Naive thymus-derived CD4-positive, alpha-beta T cell (primary cell): ENCODE data around the gene C2CD2. TPM values are rescaled to one million over a fixed set of nuclear protein-coding genes. Genes with fewer than 3 reads are reported as not detected.

Source experiments
- ATAC-seq: fragments of 150-1000 bp; cut with Tn5 transposase; 2 replicates; pipeline ENCODE4 v1.10.0; 2021; ENCODE audit warnings: mild to moderate bottlenecking, moderate library complexity
- CTCF ChIA-PET: fragments of 350-600 bp; sonication (Branson Sonifier 250); formaldehyde crosslinking; loops from one replicate; lab custom pipeline; 2021; ENCODE audit warnings: antibody characterized with exemption; lab: Charles Lee
- POLR2A ChIA-PET: fragments of 350-600 bp; sonication (Branson Sonifier 250); formaldehyde crosslinking; loops from one replicate; lab custom pipeline; 2021; ENCODE audit warnings: antibody characterized with exemption, inconsistent platforms; lab: Charles Lee
- DNase-seq, 9 donors: peaks; one replicate each; pipeline versions ENCODE4 v3.0.0 to v3.0.0-alpha.2; 2020 to 2022; ENCODE audit warnings: mixed read lengths in 1 of 9
- H3K27ac ChIP-seq: one replicate; pipeline ENCODE4 v1.7.0; 2013; ENCODE audit warnings: mild to moderate bottlenecking, low read depth, low read length, moderate library complexity
- H3K27me3 ChIP-seq, 2 donors: one replicate each; pipeline ENCODE4 v1.7.0; 2013; ENCODE audit warnings: low read length in 2 of 2, mild to moderate bottlenecking in 2 of 2, moderate library complexity in 2 of 2; ENCODE audit not compliant: control insufficient read depth in 2 of 2, insufficient read depth in 2 of 2
- H3K36me3 ChIP-seq, 3 experiments: 1 replicate in 2 of 3; 2 replicates in 1 of 3; pipeline ENCODE4 v1.7.0; 2013; ENCODE audit warnings: low read length in 3 of 3, mild to moderate bottlenecking in 3 of 3, moderate library complexity in 1 of 3; ENCODE audit not compliant: insufficient read depth in 3 of 3, control insufficient read depth in 2 of 3
- H3K4me1 ChIP-seq, 2 donors: one replicate each; pipeline ENCODE4 v1.7.0; 2013; ENCODE audit warnings: low read length in 2 of 2, mild to moderate bottlenecking in 2 of 2, moderate library complexity in 1 of 2; ENCODE audit not compliant: control insufficient read depth in 2 of 2, insufficient read depth in 2 of 2
- H3K4me3 ChIP-seq: 2 replicates; pipeline ENCODE4 v1.7.0; 2013; ENCODE audit warnings: mild to moderate bottlenecking, low read length
- H3K9me3 ChIP-seq, 3 experiments: 1 replicate in 2 of 3; 2 replicates in 1 of 3; pipeline ENCODE4 v1.7.0; 2013; ENCODE audit warnings: low read length in 3 of 3; ENCODE audit not compliant: control insufficient read depth in 2 of 3
- H3K27ac Mint-ChIP-seq, 9 donors: one replicate each; pipeline ENCODE4 v1.8.0; 2020 to 2022; ENCODE audit warnings: mixed read lengths in 9 of 9, mild to moderate bottlenecking in 8 of 9, moderate library complexity in 5 of 9, inconsistent platforms in 2 of 9
- H3K27me3 Mint-ChIP-seq, 5 donors: one replicate each; pipeline ENCODE4 v1.8.0; 2021 to 2022; ENCODE audit warnings: mixed read lengths in 5 of 5, mild to moderate bottlenecking in 1 of 5
- H3K36me3 Mint-ChIP-seq, 5 donors: one replicate each; pipeline ENCODE4 v1.8.0; 2020 to 2022; ENCODE audit warnings: mixed read lengths in 5 of 5, mild to moderate bottlenecking in 3 of 5, inconsistent platforms in 1 of 5
- H3K4me1 Mint-ChIP-seq, 7 donors: one replicate each; pipeline ENCODE4 v1.8.0; 2020 to 2022; ENCODE audit warnings: mixed read lengths in 7 of 7, mild to moderate bottlenecking in 3 of 7, inconsistent platforms in 1 of 7
- H3K4me3 Mint-ChIP-seq, 10 donors: one replicate each; pipeline ENCODE4 v1.8.0; 2020 to 2022; ENCODE audit warnings: mild to moderate bottlenecking in 10 of 10, mixed read lengths in 10 of 10, moderate library complexity in 6 of 10, inconsistent platforms in 2 of 10
- H3K9me3 Mint-ChIP-seq, 11 donors: one replicate each; pipeline ENCODE4 v1.8.0; 2020 to 2022; ENCODE audit warnings: mixed read lengths in 11 of 11, mild to moderate bottlenecking in 4 of 11, inconsistent platforms in 1 of 11, moderate library complexity in 1 of 11
- intact Hi-C, 2 donors: fragments of 100-400 bp; cut with micrococcal nuclease; formaldehyde crosslinking; loops; one replicate each; pipeline ENCODE4 v1.15.1; 2023
- polyA plus RNA-seq, 2 donors: library from polyadenylated mRNA; unstranded; fragments of 300-500 nt; fragmentation: Illumina TruSeq; gene quantifications; one replicate each; pipeline ENCODE4 v1.2.3, GENCODE V29; 2021
- total RNA-seq, 6 experiments: library from RNA in 5 of 6; stranded (reverse) in 5 of 6; gene quantifications; 1 replicate in 5 of 6; 2 replicates in 1 of 6; pipeline ENCODE4 v1.2.3 and lab custom pipeline; 2021 to 2026

The C2CD2 gene
- total and polyA plus RNA-seq, 7 experiments from 2014 or later, result 2.8 to 14.8 (median 10.0) TPM

- POLR2A ChIA-PET, result no interaction called here
- Mint-ChIP-seq H3K4me1 (peaks cover 0 to 4% (median 0%) of the 10 kb centered on the region in 7 donors), H3K27ac (no peak overlapping the region), H3K9me3 (no peaks in the 10 kb centered on the region), H3K27me3 (no peaks in the 10 kb centered on the region), H3K36me3 (peaks cover 5 to 86% (median 21%) of the 10 kb centered on the region in 5 donors), H3K4me3 (no peak overlapping the region)
- Histone ChIP-seq H3K27me3 (no peaks in the 10 kb centered on the region), H3K27ac (no peak overlapping the region), H3K4me1 (no peaks in the 10 kb centered on the region), H3K4me3 (no peak overlapping the region), H3K36me3 (peaks cover 0 to 74% (median 0%) of the 10 kb centered on the region in 3 experiments), H3K9me3 (no peaks in the 10 kb centered on the region)
- ATAC-seq (no peak), DNase-seq (no peak)
- CTCF ChIA-PET, result interaction anchor here (1.3 kb wide), 1 partner anchor 201 kb away, joined by 4 read pairs; no protein-coding TSS in a partner anchor
- intact Hi-C loops, result no loop called here
Measured at GRCh38 chr21:41906770-41907169, 47.0 kb downstream of the C2CD2 start.

- ChIA-PET CTCF (interaction anchor here (0.9 kb wide), 1 partner anchor 212 kb away, joined by 4 read pairs; no protein-coding TSS in a partner anchor), POLR2A (no interaction called here)
- peaks cover 14 to 69% (median 25%) of the 10 kb centered on the region in 5 donors for H3K36me3 Mint-ChIP-seq
- no peaks in the 10 kb centered on the region for H3K9me3 ChIP-seq
- no peak overlapping the region for H3K4me3 Mint-ChIP-seq
- H3K27me3 ChIP-seq, result no peaks in the 10 kb centered on the region
- no peaks in the 10 kb centered on the region for H3K27me3 Mint-ChIP-seq
- no peak overlapping the region for H3K27ac ChIP-seq
- H3K36me3 ChIP-seq, result peaks cover 0 to 58% (median 0%) of the 10 kb centered on the region in 3 experiments
- no peak overlapping the region for H3K4me3 ChIP-seq
- H3K4me1 Mint-ChIP-seq, result peaks cover 0 to 18% (median 16%) of the 10 kb centered on the region in 7 donors
- ATAC-seq, result no peak
- peaks cover 0 to 3% of the 10 kb centered on the region in 2 donors for H3K4me1 ChIP-seq
- no peak overlapping the region for H3K27ac Mint-ChIP-seq
- no peaks in the 10 kb centered on the region for H3K9me3 Mint-ChIP-seq
- DNase-seq, result no peak
- intact Hi-C loops, result no loop called here
Measured at GRCh38 chr21:41903559-41904351, 50.1 kb downstream of the C2CD2 start.

GRCh38 chr21:41902946-41903345, 50.9 kb downstream of the C2CD2 start:
- Histone ChIP-seq H3K4me3 (no peak overlapping the region), H3K4me1 (peaks cover 0 to 3% of the 10 kb centered on the region in 2 donors), H3K36me3 (peaks cover 0 to 54% (median 0%) of the 10 kb centered on the region in 3 experiments), H3K27me3 (no peaks in the 10 kb centered on the region), H3K9me3 (no peaks in the 10 kb centered on the region), H3K27ac (no peak overlapping the region)
- Mint-ChIP-seq H3K4me1 (peaks cover 0 to 23% (median 16%) of the 10 kb centered on the region in 7 donors), H3K4me3 (no peak overlapping the region), H3K27ac (no peak overlapping the region), H3K9me3 (no peaks in the 10 kb centered on the region), H3K36me3 (peaks cover 14 to 66% (median 19%) of the 10 kb centered on the region in 5 donors), H3K27me3 (no peaks in the 10 kb centered on the region)
- POLR2A ChIA-PET, result interaction anchor here (0.5 kb wide), 1 partner anchor 26 kb away, joined by 3 read pairs; no protein-coding TSS in a partner anchor
- DNase-seq (no peak), ATAC-seq (no peak)
- CTCF ChIA-PET, result interaction anchor here (0.9 kb wide), 1 partner anchor 213 kb away, joined by 4 read pairs; no protein-coding TSS in a partner anchor
- intact Hi-C loops, result no loop called here

GRCh38 chr21:41901782-41902181, 52.0 kb downstream of the C2CD2 start:
- POLR2A ChIA-PET, result no interaction called here
- no peak overlapping the region for H3K4me3 Mint-ChIP-seq

GRCh38 chr21:41901099-41901498, 52.7 kb downstream of the C2CD2 start:
- H3K27me3 ChIP-seq, result no peaks in the 10 kb centered on the region
- H3K27ac ChIP-seq, result no peak overlapping the region
- POLR2A ChIA-PET, result no interaction called here
- intact Hi-C loops, result no loop called here
- peaks cover 8 to 53% (median 14%) of the 10 kb centered on the region in 5 donors for H3K36me3 Mint-ChIP-seq
- no peak for DNase-seq
- peaks cover 3 to 30% (median 19%) of the 10 kb centered on the region in 7 donors for H3K4me1 Mint-ChIP-seq
- no peaks in the 10 kb centered on the region for H3K27me3 Mint-ChIP-seq
- H3K9me3 Mint-ChIP-seq, result no peaks in the 10 kb centered on the region
- H3K36me3 ChIP-seq, result peaks cover 0 to 36% (median 0%) of the 10 kb centered on the region in 3 experiments
- peak overlapping the region in 1 of 9 donors; percentile 24 for H3K27ac Mint-ChIP-seq
- H3K4me1 ChIP-seq, result peaks cover 2 to 9% of the 10 kb centered on the region in 2 donors
- ATAC-seq, result peak; percentile 48
- CTCF ChIA-PET, result no interaction called here
- peak overlapping the region in 1 of 10 donors; percentile 23 for H3K4me3 Mint-ChIP-seq
- H3K4me3 ChIP-seq, result no peak overlapping the region
- H3K9me3 ChIP-seq, result no peaks in the 10 kb centered on the region

More at GRCh38 chr21:41901782-41902181, 52.0 kb downstream of the C2CD2 start:
- H3K27me3 Mint-ChIP-seq, result no peaks in the 10 kb centered on the region
- Histone ChIP-seq H3K27me3 (no peaks in the 10 kb centered on the region), H3K36me3 (peaks cover 0 to 42% (median 0%) of the 10 kb centered on the region in 3 experiments), H3K4me1 (peaks cover 0 to 3% of the 10 kb centered on the region in 2 donors), H3K9me3 (no peaks in the 10 kb centered on the region), H3K4me3 (no peak overlapping the region), H3K27ac (no peak overlapping the region)
- intact Hi-C loops, result no loop called here
- CTCF ChIA-PET, result no interaction called here
- DNase-seq (no peak), ATAC-seq (no peak)
- H3K36me3 Mint-ChIP-seq, result peaks cover 11 to 60% (median 14%) of the 10 kb centered on the region in 5 donors
- H3K27ac Mint-ChIP-seq, result peak overlapping the region in 2 of 9 donors; percentile 24 to 36
- H3K9me3 Mint-ChIP-seq, result no peaks in the 10 kb centered on the region
- peaks cover 0 to 23% (median 16%) of the 10 kb centered on the region in 7 donors for H3K4me1 Mint-ChIP-seq

GRCh38 chr21:41900401-41900800, 53.4 kb downstream of the C2CD2 start:
- peaks cover 0 to 33% (median 0%) of the 10 kb centered on the region in 3 experiments for H3K36me3 ChIP-seq
- DNase-seq (no peak), ATAC-seq (no peak)
- H3K4me3 ChIP-seq, result no peak overlapping the region
- ChIA-PET CTCF (interaction anchor here (1.0 kb wide), 1 partner anchor 208 kb away, joined by 3 read pairs; no protein-coding TSS in a partner anchor), POLR2A (no interaction called here)
- Mint-ChIP-seq H3K36me3 (peaks cover 8 to 46% (median 16%) of the 10 kb centered on the region in 5 donors), H3K4me3 (peak overlapping the region in 1 of 10 donors; percentile 26), H3K27me3 (no peaks in the 10 kb centered on the region), H3K27ac (no peak overlapping the region), H3K4me1 (peaks cover 9 to 37% (median 24%) of the 10 kb centered on the region in 7 donors), H3K9me3 (no peaks in the 10 kb centered on the region)
- H3K9me3 ChIP-seq, result no peaks in the 10 kb centered on the region
- intact Hi-C loops, result no loop called here
- H3K27ac ChIP-seq, result no peak overlapping the region
- H3K27me3 ChIP-seq, result no peaks in the 10 kb centered on the region
- H3K4me1 ChIP-seq, result peaks cover 4 to 16% of the 10 kb centered on the region in 2 donors
